LNCaP clone FGC (cell line): ENCODE results near the gene RAB30.

ENCODE experiments used
- DNase-seq: peaks from one replicate; pipeline ENCODE4 v3.0.0-alpha.2; 2011; ENCODE audit warnings: low read depth
- H3K4me3 ChIP-seq: 2 replicates; pipeline ENCODE4 v1.5.1; 2011; ENCODE audit warnings: mild to moderate bottlenecking, low read depth, low read length, control low read depth
- CTCF ChIP-seq: IDR thresholded peaks from 2 replicates; pipeline ENCODE4 v1.5.1; 2012; ENCODE audit warnings: mild to moderate bottlenecking; ENCODE audit not compliant: control insufficient read depth, insufficient read depth; ENCODE audit errors: extremely low read depth

RAB30 gene

GRCh38 chr11:83041126-83041525, 30.6 kb downstream of the RAB30 start:
- no peak for DNase-seq
- no peak for TF ChIP-seq CTCF
- no peak overlapping the region for H3K4me3 ChIP-seq

- no peak for TF ChIP-seq CTCF
- no peak overlapping the region for H3K4me3 ChIP-seq
- DNase-seq, result no peak
Observed at GRCh38 chr11:83039566-83039965, 32.1 kb downstream of the RAB30 start.

- DNase-seq, result no peak
- TF ChIP-seq CTCF, result no peak
- no peak overlapping the region for H3K4me3 ChIP-seq
Observed at GRCh38 chr11:83037877-83038276, 33.8 kb downstream of the RAB30 start.

GRCh38 chr11:83036701-83037100, 35.0 kb downstream of the RAB30 start:
- DNase-seq, result no peak
- TF ChIP-seq CTCF, result no peak
- H3K4me3 ChIP-seq, result no peak overlapping the region

- no peak for TF ChIP-seq CTCF
- no peak overlapping the region for H3K4me3 ChIP-seq
- DNase-seq, result no peak
Observed at GRCh38 chr11:83035070-83035854, 36.4 kb downstream of the RAB30 start.

- no peak for TF ChIP-seq CTCF
- no peak overlapping the region for H3K4me3 ChIP-seq
- no peak for DNase-seq
Observed at GRCh38 chr11:83034673-83035014, 37.1 kb downstream of the RAB30 start.

- DNase-seq, result no peak
Observed at GRCh38 chr11:83033972-83034672, 37.6 kb downstream of the RAB30 start.

More at GRCh38 chr11:83033972-83034672, 37.6 kb downstream of the RAB30 start:
- no peak for TF ChIP-seq CTCF
- H3K4me3 ChIP-seq, result no peak overlapping the region
